ENCODE results near the gene C15orf61.

The C15orf61 gene

GRCh38 chr15:67524235-67524634 lies 3.3 kb downstream of the C15orf61 start:
- Histone ChIP-seq H3K9me2 (replicated peaks; ENCODE audit: insufficient read depth, low read length) (no peaks in the 10 kb centered on the region), H3K27me3 (replicated peaks; ENCODE audit: insufficient read depth, low read length) (no peaks in the 10 kb centered on the region), H3K9ac (ENCODE audit: low read length) (no peak overlapping the region), H2AFZ (ENCODE audit: low read length) (no peak overlapping the region), H3K79me2 (ENCODE audit: low read length) (peaks cover 48% of the 10 kb centered on the region), H3K4me3 (ENCODE audit: low read length) (no peak overlapping the region), H3K27ac (ENCODE audit: low read length) (no peak overlapping the region), H3K9me3 (replicated peaks; ENCODE audit: insufficient read depth, low read length) (no peaks in the 10 kb centered on the region), H4K20me1 (ENCODE audit: insufficient read depth, low read length) (no peaks in the 10 kb centered on the region), H3K36me3 (replicated peaks; ENCODE audit: insufficient read depth, low read length) (no peaks in the 10 kb centered on the region; the same call in none of the 2 replicates), H3K4me1 (ENCODE audit: low read length) (peaks cover 10% of the 10 kb centered on the region; the same call in 1 of the 2 replicates), H3F3A (ENCODE audit: insufficient read depth, low read length) (peaks cover 16% of the 10 kb centered on the region; the same call in 1 of the 2 replicates), H3K4me2 (ENCODE audit: low read depth, low read length) (no peak overlapping the region)
- no peak for DNase-seq
- TF ChIP-seq CTCF (IDR thresholded peaks at IDR 0.05; ENCODE audit: low read length) (no peak), EZH2 (optimal IDR thresholded peaks at IDR 0.05; ENCODE audit: low read depth, low read length) (no peak), EZH2phosphoT487 (IDR thresholded peaks at IDR 0.05; ENCODE audit: low read length) (no peak)

- DNase-seq: no peak
- Histone ChIP-seq H3K27ac (ENCODE audit: low read length) (no peak overlapping the region), H3K9me2 (replicated peaks; ENCODE audit: insufficient read depth, low read length) (no peaks in the 10 kb centered on the region)
These were observed 7.6 kb downstream of the C15orf61 start for GRCh38 chr15:67528513-67528912.

GRCh38 chr15:67531379-67531914 lies 10.5 kb downstream of the C15orf61 start:
- Histone ChIP-seq H3K27ac (ENCODE audit: low read length) (no peak overlapping the region), H3K79me2 (ENCODE audit: low read length) (no peaks in the 10 kb centered on the region), H4K20me1 (ENCODE audit: insufficient read depth, low read length) (no peaks in the 10 kb centered on the region), H3K9ac (ENCODE audit: low read length) (no peak overlapping the region), H3K9me3 (replicated peaks; ENCODE audit: insufficient read depth, low read length) (no peaks in the 10 kb centered on the region), H3K4me3 (ENCODE audit: low read length) (no peak overlapping the region), H3K4me2 (ENCODE audit: low read depth, low read length) (no peak overlapping the region), H2AFZ (ENCODE audit: low read length) (no peak overlapping the region), H3K9me2 (replicated peaks; ENCODE audit: insufficient read depth, low read length) (no peaks in the 10 kb centered on the region), H3K27me3 (replicated peaks; ENCODE audit: insufficient read depth, low read length) (no peaks in the 10 kb centered on the region), H3K36me3 (replicated peaks; ENCODE audit: insufficient read depth, low read length) (no peaks in the 10 kb centered on the region; the same call in none of the 2 replicates), H3K4me1 (ENCODE audit: low read length) (peaks cover 16% of the 10 kb centered on the region), H3F3A (ENCODE audit: insufficient read depth, low read length) (peaks cover 24% of the 10 kb centered on the region)
- no peak for TF ChIP-seq EZH2phosphoT487 (IDR thresholded peaks at IDR 0.05; ENCODE audit: low read length)
- TF ChIP-seq EZH2 (optimal IDR thresholded peaks at IDR 0.05; ENCODE audit: low read depth, low read length): no peak
- TF ChIP-seq CTCF (IDR thresholded peaks at IDR 0.05; ENCODE audit: low read length): no peak
- no peak for DNase-seq

More at GRCh38 chr15:67528513-67528912, 7.6 kb downstream of the C15orf61 start:
- Histone ChIP-seq H4K20me1 (ENCODE audit: insufficient read depth, low read length) (no peaks in the 10 kb centered on the region), H3K79me2 (ENCODE audit: low read length) (peaks cover 27% of the 10 kb centered on the region), H3K9ac (ENCODE audit: low read length) (no peak overlapping the region), H3F3A (ENCODE audit: insufficient read depth, low read length) (peaks cover 9% of the 10 kb centered on the region; the same call in 1 of the 2 replicates), H3K9me3 (replicated peaks; ENCODE audit: insufficient read depth, low read length) (no peaks in the 10 kb centered on the region), H3K4me1 (ENCODE audit: low read length) (no peaks in the 10 kb centered on the region), H3K27me3 (replicated peaks; ENCODE audit: insufficient read depth, low read length) (no peaks in the 10 kb centered on the region), H2AFZ (ENCODE audit: low read length) (no peak overlapping the region), H3K4me3 (ENCODE audit: low read length) (no peak overlapping the region), H3K36me3 (replicated peaks; ENCODE audit: insufficient read depth, low read length) (no peaks in the 10 kb centered on the region; the same call in none of the 2 replicates), H3K4me2 (ENCODE audit: low read depth, low read length) (no peak overlapping the region)
- no peak for TF ChIP-seq EZH2phosphoT487 (IDR thresholded peaks at IDR 0.05; ENCODE audit: low read length)
- TF ChIP-seq EZH2 (optimal IDR thresholded peaks at IDR 0.05; ENCODE audit: low read depth, low read length): no peak
- TF ChIP-seq CTCF (IDR thresholded peaks at IDR 0.05; ENCODE audit: low read length): no peak
